Measurements from ENCODE around the gene MACO1. TPM values are rescaled to one million over a fixed set of nuclear protein-coding genes. Genes with fewer than 3 reads are reported as not detected.
A peak's percentile ranks its signal among the peaks of the same experiment; 100 is the strongest.

The MACO1 gene
- total and polyA plus RNA-seq, 9 of the 15 experiments (the other 6 are each of a cell fraction or from before 2014, with no cell fraction given): 4.6 to 28.4 (median 21.7) TPM

DNA sequence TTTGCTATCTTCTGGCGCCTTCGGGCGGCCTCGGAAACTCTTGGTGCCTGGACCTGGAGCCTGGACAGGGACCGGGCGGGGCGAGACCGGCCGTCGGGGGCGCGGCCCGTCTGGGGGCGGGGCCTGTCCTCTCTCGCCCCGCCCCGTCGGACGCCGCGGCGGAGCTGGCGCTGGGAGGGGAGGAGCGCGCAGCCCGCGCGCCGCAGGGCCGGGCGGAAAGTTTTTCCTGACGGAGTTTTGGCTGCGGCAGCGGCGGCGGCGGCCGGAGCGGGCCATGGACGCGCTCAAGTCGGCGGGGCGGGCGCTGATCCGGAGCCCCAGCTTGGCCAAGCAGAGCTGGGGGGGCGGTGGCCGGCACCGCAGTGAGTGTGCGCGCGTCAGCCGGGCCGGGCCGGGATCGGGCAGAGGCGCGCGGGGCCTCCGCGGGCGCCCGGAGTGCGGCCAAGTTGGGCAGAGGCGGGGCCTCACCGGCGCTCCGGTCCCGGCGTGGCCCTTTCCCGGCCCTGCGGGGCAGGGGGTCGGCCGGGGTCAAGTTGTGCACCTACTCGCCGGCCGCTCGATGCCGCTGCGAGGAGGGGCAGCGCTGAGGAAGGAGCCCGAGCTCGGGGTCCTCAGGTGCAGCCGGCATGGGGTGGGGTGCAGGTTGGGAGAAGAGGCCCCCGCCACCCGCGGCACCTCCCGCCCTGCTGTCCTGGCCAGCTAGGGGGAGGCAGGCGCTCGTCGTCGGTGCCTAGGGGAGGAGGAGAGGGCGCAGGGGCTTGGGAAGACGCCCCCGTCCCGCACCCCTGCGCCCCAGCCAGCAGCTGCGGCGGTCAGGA is 112.9 kb downstream of the MACO1 start, which contains the start of gene LDLRAP1 (continued):
- TF ChIP-seq KDM1A (IDR thresholded peaks at IDR 0.05) (no peak), DACH1 (IDR thresholded peaks at IDR 0.05; ENCODE audit: partially characterized antibody) (no peak), NR3C1 (CRISPR knock-in tag; IDR thresholded peaks at IDR 0.05) (no peak), TOE1 (IDR thresholded peaks at IDR 0.05; ENCODE audit: borderline replicate concordance) (no peak), TOE1 (CRISPR knock-in tag; IDR thresholded peaks at IDR 0.05; ENCODE audit: borderline replicate concordance, low read depth) (no peak), ATF1 (CRISPR knock-in tag; IDR thresholded peaks at IDR 0.05) (no peak), ATF1 (tag; IDR thresholded peaks at IDR 0.05) (peak; percentile 20; the same call in 1 of the 2 replicates), HOMEZ (CRISPR knock-in tag; IDR thresholded peaks at IDR 0.05) (no peak), TEAD1 (CRISPR knock-in tag; IDR thresholded peaks at IDR 0.05) (peak in 1 of 2 experiments; percentile 22; a peak in 1 of 4 replicates), HMGN3 (IDR thresholded peaks at IDR 0.05; ENCODE audit: borderline replicate concordance, extremely low read depth, insufficient read length, low read depth, low read length) (no peak), DPF2 (IDR thresholded peaks at IDR 0.05) (no peak), BACH1 (tag; IDR thresholded peaks at IDR 0.05) (no peak), ZNF133 (CRISPR knock-in tag; IDR thresholded peaks at IDR 0.05) (no peak), DDX20 (tag; IDR thresholded peaks at IDR 0.05; ENCODE audit: low read depth) (no peak), TBL1XR1 (IDR thresholded peaks at IDR 0.05; ENCODE audit: low read length in 2 of 2) (no peak), GATAD2A (IDR thresholded peaks at IDR 0.05) (no peak), HDAC2 (IDR thresholded peaks at IDR 0.05) (no peak), NR2C2 (CRISPR knock-in tag; IDR thresholded peaks at IDR 0.05) (no peak), NR2C2 (tag; IDR thresholded peaks at IDR 0.05) (peak; percentile 41)
- TF ChIP-seq, protein P1, sequence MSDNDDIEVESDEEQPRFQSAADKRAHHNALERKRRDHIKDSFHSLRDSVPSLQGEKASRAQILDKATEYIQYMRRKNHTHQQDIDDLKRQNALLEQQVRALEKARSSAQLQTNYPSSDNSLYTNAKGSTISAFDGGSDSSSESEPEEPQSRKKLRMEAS (CRISPR knock-in tag; IDR thresholded peaks at IDR 0.05): no peak
- TF ChIP-seq, protein P2, sequence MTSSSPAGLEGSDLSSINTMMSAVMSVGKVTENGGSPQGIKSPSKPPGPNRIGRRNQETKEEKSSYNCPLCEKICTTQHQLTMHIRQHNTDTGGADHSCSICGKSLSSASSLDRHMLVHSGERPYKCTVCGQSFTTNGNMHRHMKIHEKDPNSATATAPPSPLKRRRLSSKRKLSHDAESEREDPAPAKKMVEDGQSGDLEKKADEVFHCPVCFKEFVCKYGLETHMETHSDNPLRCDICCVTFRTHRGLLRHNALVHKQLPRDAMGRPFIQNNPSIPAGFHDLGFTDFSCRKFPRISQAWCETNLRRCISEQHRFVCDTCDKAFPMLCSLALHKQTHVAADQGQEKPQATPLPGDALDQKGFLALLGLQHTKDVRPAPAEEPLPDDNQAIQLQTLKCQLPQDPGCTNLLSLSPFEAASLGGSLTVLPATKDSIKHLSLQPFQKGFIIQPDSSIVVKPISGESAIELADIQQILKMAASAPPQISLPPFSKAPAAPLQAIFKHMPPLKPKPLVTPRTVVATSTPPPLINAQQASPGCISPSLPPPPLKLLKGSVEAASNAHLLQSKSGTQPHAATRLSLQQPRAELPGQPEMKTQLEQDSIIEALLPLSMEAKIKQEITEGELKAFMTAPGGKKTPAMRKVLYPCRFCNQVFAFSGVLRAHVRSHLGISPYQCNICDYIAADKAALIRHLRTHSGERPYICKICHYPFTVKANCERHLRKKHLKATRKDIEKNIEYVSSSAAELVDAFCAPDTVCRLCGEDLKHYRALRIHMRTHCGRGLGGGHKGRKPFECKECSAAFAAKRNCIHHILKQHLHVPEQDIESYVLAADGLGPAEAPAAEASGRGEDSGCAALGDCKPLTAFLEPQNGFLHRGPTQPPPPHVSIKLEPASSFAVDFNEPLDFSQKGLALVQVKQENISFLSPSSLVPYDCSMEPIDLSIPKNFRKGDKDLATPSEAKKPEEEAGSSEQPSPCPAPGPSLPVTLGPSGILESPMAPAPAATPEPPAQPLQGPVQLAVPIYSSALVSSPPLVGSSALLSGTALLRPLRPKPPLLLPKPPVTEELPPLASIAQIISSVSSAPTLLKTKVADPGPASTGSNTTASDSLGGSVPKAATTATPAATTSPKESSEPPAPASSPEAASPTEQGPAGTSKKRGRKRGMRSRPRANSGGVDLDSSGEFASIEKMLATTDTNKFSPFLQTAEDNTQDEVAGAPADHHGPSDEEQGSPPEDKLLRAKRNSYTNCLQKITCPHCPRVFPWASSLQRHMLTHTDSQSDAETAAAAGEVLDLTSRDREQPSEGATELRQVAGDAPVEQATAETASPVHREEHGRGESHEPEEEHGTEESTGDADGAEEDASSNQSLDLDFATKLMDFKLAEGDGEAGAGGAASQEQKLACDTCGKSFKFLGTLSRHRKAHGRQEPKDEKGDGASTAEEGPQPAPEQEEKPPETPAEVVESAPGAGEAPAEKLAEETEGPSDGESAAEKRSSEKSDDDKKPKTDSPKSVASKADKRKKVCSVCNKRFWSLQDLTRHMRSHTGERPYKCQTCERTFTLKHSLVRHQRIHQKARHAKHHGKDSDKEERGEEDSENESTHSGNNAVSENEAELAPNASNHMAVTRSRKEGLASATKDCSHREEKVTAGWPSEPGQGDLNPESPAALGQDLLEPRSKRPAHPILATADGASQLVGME (CRISPR knock-in tag; IDR thresholded peaks at IDR 0.05): no peak

Data from K562 (cell line).